NCI-H524 (cell line): ENCODE results near the gene PDE3B.
"Not testable (repeated sequence)": the region's sequence is repeated elsewhere in the genome, so short reads cannot be mapped to it uniquely, and the experiment has no call there.

Source experiments
- DNase-seq, 2 experiments: peaks; one replicate each; lab custom pipeline; 2025; lab: John Stamatoyannopoulos, UW

Gene PDE3B

GRCh38 chr11:14641801-14642200 lies 1.8 kb upstream of the PDE3B start:
- no peak for DNase-seq

- no peak for DNase-seq
Measured at GRCh38 chr11:14642453-14642852, 1.2 kb upstream of the PDE3B start.

- peak in 1 of 2 experiments; percentile 11 for DNase-seq
Measured at GRCh38 chr11:14642873-14643696, 519 bp upstream of the PDE3B start.

GRCh38 chr11:14644226-14645014 lies 816 bp downstream of the PDE3B start:
- peak; percentile 45 to 56 for DNase-seq

- peak in 1 of 2 experiments; percentile 44 for DNase-seq
Measured at GRCh38 chr11:14645015-14645912, 1.7 kb downstream of the PDE3B start.

GRCh38 chr11:14645985-14646900 lies 2.6 kb downstream of the PDE3B start:
- peak; percentile 1 to 13 for DNase-seq

GRCh38 chr11:14650064-14650463 lies 6.5 kb downstream of the PDE3B start:
- DNase-seq, result no peak

- no peak for DNase-seq
Measured at GRCh38 chr11:14653090-14653489, 9.5 kb downstream of the PDE3B start.

- no peak for DNase-seq
Measured at GRCh38 chr11:14655435-14655834, 11.8 kb downstream of the PDE3B start.

GRCh38 chr11:14656536-14657457 lies 13.2 kb downstream of the PDE3B start:
- no peak for DNase-seq

GRCh38 chr11:14657841-14658240 lies 14.2 kb downstream of the PDE3B start:
- DNase-seq, result no peak

GRCh38 chr11:14664926-14665325 lies 21.3 kb downstream of the PDE3B start:
- DNase-seq, result not testable (repeated sequence)

- DNase-seq, result not testable (repeated sequence)
Measured at GRCh38 chr11:14667329-14667728, 23.7 kb downstream of the PDE3B start.

GRCh38 chr11:14668731-14669301 lies 25.2 kb downstream of the PDE3B start:
- no peak for DNase-seq

GRCh38 chr11:14669499-14669898 lies 25.9 kb downstream of the PDE3B start:
- no peak for DNase-seq

- no peak for DNase-seq
Measured at GRCh38 chr11:14669958-14670357, 26.4 kb downstream of the PDE3B start.

GRCh38 chr11:14672635-14673034 lies 29.0 kb downstream of the PDE3B start:
- DNase-seq, result no peak

GRCh38 chr11:14673421-14673820 lies 29.8 kb downstream of the PDE3B start:
- no peak for DNase-seq

- DNase-seq, result no peak
Measured at GRCh38 chr11:14673824-14674405, 30.3 kb downstream of the PDE3B start.
